AG09309 (cell line): ENCODE data around the gene RERE.
"Not testable (repeated sequence)": the region's sequence is repeated elsewhere in the genome, so short reads cannot be mapped to it uniquely, and the experiment has no call there.

Source experiments
- DNase-seq: peaks from one replicate; pipeline ENCODE4 v3.0.0-alpha.2; 2010; ENCODE audit warnings: low read depth
- H3K4me3 ChIP-seq: 2 replicates; pipeline ENCODE4 v1.5.1; 2011; ENCODE audit warnings: mild to moderate bottlenecking, low read depth, low read length, moderate library complexity; ENCODE audit not compliant: control insufficient read depth
- TF ChIP-seq, protein P1 (sequence below): IDR thresholded peaks from 2 replicates; pipeline ENCODE4 v1.5.1; 2011; ENCODE audit warnings: mild to moderate bottlenecking, low read depth, low read length, inconsistent platforms; ENCODE audit not compliant: insufficient read depth, control insufficient read depth; ENCODE audit errors: missing control alignments

RERE gene

DNA sequence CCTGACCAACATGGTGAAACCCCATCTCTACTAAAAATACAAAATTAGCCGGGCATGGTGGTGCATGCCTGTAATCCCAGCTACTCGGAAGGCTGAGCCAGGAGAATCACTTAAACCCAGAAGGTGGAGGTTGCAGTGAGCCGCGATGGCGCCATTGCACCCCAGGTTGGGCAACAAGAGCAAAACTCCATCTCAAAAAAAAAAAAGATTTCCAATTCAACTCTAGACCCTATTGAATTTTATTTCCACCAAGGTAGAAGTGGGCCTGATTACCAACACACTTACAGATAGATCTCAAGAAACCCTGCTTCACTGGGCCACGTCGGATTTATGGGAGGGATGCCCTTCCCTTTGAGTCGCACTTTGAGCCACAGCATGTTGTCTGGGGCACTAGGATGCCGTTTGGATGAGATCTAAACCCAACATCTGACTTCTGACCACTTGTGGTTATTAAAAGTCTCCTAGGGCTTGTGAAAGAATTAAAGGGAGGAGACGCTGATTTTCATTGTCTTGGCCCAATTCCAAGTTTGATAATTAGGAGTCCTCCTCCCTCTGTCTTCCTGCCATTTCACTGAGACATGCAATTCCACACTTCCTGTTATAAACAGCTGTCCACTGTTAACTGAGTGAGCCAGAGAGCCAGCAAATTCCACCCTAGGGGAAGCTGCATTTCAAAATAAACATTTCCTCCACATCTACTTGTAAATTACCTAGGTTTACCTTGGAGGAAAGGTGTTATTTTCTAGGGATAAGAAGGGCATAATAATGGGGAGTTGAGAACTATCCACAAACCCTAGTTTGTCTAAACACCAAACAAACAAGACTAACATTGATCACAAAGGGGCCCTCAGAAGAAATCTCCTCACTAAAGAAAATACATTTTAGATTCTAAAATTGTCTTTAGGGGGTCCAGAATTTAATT is 5.2 kb upstream of the RERE start:
- peak; percentile 93 for DNase-seq
- TF ChIP-seq, protein P1, sequence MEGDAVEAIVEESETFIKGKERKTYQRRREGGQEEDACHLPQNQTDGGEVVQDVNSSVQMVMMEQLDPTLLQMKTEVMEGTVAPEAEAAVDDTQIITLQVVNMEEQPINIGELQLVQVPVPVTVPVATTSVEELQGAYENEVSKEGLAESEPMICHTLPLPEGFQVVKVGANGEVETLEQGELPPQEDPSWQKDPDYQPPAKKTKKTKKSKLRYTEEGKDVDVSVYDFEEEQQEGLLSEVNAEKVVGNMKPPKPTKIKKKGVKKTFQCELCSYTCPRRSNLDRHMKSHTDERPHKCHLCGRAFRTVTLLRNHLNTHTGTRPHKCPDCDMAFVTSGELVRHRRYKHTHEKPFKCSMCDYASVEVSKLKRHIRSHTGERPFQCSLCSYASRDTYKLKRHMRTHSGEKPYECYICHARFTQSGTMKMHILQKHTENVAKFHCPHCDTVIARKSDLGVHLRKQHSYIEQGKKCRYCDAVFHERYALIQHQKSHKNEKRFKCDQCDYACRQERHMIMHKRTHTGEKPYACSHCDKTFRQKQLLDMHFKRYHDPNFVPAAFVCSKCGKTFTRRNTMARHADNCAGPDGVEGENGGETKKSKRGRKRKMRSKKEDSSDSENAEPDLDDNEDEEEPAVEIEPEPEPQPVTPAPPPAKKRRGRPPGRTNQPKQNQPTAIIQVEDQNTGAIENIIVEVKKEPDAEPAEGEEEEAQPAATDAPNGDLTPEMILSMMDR = no peak
- no peak overlapping the region for H3K4me3 ChIP-seq

DNA sequence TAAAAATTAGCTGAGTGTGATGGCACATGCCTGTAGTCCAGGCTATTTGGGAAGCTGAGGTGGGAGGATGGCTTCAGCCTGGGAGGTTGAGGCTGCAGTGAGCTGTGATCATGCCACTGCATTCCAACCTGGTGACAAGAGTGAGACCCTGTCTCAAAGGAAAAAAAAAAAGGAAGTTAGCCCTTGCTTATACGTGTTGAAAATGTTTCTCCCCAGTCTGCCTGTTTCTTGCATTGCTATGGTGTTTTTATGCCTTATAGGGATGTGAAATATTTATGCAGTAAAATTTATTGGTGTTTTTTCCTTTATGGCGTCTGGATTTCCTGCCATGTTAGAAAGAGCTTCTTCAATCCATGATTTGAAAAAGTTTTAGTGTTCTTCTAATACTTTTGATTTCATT is 3.6 kb upstream of the RERE start:
- TF ChIP-seq, protein P1 = no peak
- DNase-seq = no peak
- no peak overlapping the region for H3K4me3 ChIP-seq

DNA sequence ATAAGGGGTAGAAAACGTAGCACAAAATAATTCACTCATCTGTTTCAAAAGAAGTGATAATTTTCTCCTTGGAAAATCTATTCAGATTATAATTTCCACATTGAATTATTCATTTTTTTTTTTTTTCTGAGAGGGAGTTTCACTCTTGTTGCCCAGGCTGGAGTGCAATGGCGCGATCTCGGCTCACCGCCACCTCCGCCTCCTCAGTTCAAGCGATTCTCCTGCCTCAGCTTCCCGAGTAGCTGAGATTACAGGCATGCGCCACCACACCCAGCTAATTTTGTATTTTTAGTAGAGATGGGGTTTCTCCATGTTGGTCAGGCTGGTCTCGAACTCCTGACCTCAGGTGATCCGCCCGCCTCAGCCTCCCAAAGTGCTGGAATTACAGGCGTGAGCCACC is 1.3 kb upstream of the RERE start:
- not testable (repeated sequence) for DNase-seq, H3K4me3 ChIP-seq

DNA sequence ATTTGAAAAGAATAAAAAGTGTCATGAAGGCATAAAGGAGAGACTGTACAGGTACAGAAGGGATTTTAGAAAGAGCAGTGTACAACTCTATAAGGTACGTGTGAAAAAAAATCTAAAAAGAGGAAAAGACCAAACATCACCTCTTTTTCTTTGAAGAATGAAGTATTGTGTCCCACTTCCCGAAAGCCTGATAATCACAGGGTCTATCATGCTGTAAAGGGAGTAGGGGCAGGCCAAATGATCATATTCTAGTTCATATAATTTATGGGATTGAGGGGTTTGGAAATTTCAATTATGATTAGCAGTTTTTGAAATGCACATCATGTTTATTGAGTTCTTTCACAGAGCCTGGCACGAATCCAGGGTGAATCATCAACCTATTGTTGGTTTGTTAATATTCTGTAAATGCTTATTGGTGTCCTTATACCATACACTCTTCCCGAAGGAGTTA is 910 bp upstream of the RERE start:
- DNase-seq = peak; percentile 27
- TF ChIP-seq, protein P1 = no peak
- peak overlapping the region; percentile 95 for H3K4me3 ChIP-seq

GRCh38 chr1:8816831-8817411 is 519 bp downstream of the RERE start:
- no peak for DNase-seq
- TF ChIP-seq, protein P1 = no peak
- H3K4me3 ChIP-seq = peak overlapping the region; percentile 95

- TF ChIP-seq, protein P1 = no peak
- H3K4me3 ChIP-seq = peak overlapping the region; percentile 95
- DNase-seq = no peak
Measured at GRCh38 chr1:8816264-8816663, 1.2 kb downstream of the RERE start.

- no peak for DNase-seq
- H3K4me3 ChIP-seq = peak overlapping the region; percentile 13
- TF ChIP-seq, protein P1 = no peak
Measured at GRCh38 chr1:8815582-8816151, 1.8 kb downstream of the RERE start.
